SK-N-SH treated with all-trans-retinoic acid at 6 μM for 48 hours (cell line): ENCODE measurements around the gene ARHGEF40.

Experiments
- CSDC2 ChIP-seq: fragments of 250-450 bp; sonication (Bioruptor Pico); IDR thresholded peaks from 2 replicates; pipeline ENCODE4 v1.5.0; 2020; ENCODE audit warnings: mild to moderate bottlenecking, moderate library complexity
- ESRRG ChIP-seq: fragments of 250-450 bp; sonication (Bioruptor Pico); IDR thresholded peaks from 2 replicates; pipeline ENCODE4 v1.6.1; 2021; ENCODE audit warnings: mild to moderate bottlenecking
- RARB ChIP-seq: fragments of 250-450 bp; sonication (Bioruptor Pico); IDR thresholded peaks from 2 replicates; pipeline ENCODE4 v1.8.0; 2021; ENCODE audit warnings: mild to moderate bottlenecking, moderate library complexity
- ZNF8 ChIP-seq: fragments of 450-650 bp; formaldehyde crosslinking; IDR thresholded peaks from 2 replicates; pipeline ENCODE4 v1.5.0; 2020; ENCODE audit warnings: mild to moderate bottlenecking, moderate library complexity
- TF ChIP-seq, protein P1 (sequence below): fragments of 250-450 bp; sonication (Bioruptor Pico); IDR thresholded peaks from 2 replicates; pipeline ENCODE4 v1.5.0; 2020; ENCODE audit warnings: mild to moderate bottlenecking, moderate library complexity

DNA sequence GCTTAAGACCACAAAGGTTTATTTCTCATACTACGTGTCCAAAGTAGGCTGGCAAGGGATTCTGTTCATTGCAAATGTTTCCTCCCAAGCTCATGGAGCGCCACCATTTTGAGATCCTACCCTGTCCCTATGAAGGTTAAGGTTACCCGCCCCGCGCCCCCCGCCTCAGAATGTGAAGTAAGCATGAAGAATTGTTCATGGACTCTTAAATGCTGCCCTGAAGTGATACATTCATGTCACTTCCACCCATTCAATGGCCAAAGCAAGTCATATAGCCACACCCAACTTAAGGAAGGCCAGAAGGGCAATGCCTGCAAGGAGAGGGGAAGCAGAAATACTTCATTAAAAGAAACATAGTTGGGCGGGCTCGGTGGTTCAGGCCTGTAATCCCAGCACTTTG lies 35.0 kb downstream of the ARHGEF40 start:
- TF ChIP-seq, protein P1, sequence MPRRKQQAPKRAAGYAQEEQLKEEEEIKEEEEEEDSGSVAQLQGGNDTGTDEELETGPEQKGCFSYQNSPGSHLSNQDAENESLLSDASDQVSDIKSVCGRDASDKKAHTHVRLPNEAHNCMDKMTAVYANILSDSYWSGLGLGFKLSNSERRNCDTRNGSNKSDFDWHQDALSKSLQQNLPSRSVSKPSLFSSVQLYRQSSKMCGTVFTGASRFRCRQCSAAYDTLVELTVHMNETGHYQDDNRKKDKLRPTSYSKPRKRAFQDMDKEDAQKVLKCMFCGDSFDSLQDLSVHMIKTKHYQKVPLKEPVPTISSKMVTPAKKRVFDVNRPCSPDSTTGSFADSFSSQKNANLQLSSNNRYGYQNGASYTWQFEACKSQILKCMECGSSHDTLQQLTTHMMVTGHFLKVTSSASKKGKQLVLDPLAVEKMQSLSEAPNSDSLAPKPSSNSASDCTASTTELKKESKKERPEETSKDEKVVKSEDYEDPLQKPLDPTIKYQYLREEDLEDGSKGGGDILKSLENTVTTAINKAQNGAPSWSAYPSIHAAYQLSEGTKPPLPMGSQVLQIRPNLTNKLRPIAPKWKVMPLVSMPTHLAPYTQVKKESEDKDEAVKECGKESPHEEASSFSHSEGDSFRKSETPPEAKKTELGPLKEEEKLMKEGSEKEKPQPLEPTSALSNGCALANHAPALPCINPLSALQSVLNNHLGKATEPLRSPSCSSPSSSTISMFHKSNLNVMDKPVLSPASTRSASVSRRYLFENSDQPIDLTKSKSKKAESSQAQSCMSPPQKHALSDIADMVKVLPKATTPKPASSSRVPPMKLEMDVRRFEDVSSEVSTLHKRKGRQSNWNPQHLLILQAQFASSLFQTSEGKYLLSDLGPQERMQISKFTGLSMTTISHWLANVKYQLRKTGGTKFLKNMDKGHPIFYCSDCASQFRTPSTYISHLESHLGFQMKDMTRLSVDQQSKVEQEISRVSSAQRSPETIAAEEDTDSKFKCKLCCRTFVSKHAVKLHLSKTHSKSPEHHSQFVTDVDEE (CRISPR knock-in tag), result no peak
- no peak for TF ChIP-seq RARB
- TF ChIP-seq CSDC2, result no peak
- no peak for TF ChIP-seq ESRRG (CRISPR knock-in tag)
- TF ChIP-seq ZNF8 (CRISPR knock-in tag), result no peak
